Measurements from ENCODE around the gene ASS1.

ASS1 gene

GRCh38 chr9:130488621-130489330 lies 44.0 kb downstream of the ASS1 start:
- TF ChIP-seq POLR2A (IDR thresholded peaks at IDR 0.05; ENCODE audit: low read depth, low read length) = no peak
- no peak for TF ChIP-seq POU2F2 (IDR thresholded peaks at IDR 0.05; ENCODE audit: low read depth, low read length)
- no peak for TF ChIP-seq SPI1 (IDR thresholded peaks at IDR 0.05; ENCODE audit: low read depth, low read length)
- FAIRE-seq = no peak
- no peak for DNase-seq (ENCODE audit: insufficient read length, low spot score)

DNA sequence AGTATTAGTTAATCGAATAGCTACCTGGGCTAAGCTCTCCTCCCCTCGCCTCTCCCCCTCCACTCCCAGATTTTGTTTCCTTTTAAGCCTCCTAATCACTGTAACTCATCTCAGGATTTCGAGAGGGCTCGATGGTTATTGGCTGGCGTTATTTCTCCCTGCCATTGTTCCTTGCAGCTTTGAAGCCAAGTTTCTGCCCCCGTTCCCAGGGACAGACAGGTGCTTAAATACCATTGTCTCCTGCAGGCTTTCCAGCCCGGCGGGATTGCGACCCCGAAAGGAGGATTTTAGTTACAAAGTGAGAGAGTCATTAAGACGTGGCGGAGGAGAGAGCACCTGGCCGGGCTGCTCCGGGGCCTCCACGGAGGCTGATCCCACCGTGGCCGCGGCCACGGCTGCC lies 46.2 kb downstream of the ASS1 start:
- DNase-seq (ENCODE audit: insufficient read length, low spot score) (no peak), FAIRE-seq (no peak)
- TF ChIP-seq POLR2AphosphoS5 (IDR thresholded peaks at IDR 0.05; ENCODE audit: low read depth, low read length) (no peak), POU2F2 (IDR thresholded peaks at IDR 0.05; ENCODE audit: low read depth, low read length) (no peak), PAX5 (IDR thresholded peaks at IDR 0.05; ENCODE audit: insufficient read depth, low read length, severe bottlenecking) (no peak), POLR2A (IDR thresholded peaks at IDR 0.05; ENCODE audit: low read depth, low read length) (no peak), TAF1 (IDR thresholded peaks at IDR 0.05; ENCODE audit: low read depth, low read length) (no peak), SPI1 (IDR thresholded peaks at IDR 0.05; ENCODE audit: low read depth, low read length) (no peak)

DNA sequence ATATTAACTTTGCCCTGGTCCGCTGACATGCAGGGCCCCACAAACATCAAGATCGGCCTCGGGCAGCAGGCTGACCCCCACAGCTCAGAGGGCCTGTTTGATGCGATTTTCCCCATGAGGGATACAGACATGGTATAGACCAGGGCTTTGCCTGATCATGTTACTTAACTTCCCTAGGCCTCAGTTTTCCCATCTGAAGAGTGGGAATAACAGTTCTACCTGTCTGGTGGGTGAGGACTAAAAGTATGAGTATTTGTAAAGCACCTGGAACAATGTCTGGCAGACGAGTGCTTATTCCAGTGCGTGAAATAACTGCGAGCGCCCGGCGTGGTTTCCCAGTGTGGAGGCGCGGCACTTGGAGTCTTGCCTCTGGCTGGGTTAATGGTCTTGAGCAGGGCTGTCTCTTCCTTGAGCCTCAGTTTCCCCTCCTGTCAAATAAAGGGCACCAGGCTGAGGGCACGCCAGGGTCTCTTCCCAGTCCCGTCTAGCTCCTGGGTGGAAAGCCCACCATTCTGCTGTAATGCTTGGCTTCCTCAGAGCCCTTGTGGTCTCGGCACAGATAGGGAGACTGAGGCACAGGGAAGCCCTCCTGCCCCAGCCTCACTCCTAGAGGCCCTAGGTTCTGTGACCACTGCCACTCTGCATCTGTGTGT lies 47.2 kb downstream of the ASS1 start:
- FAIRE-seq (no peak), DNase-seq (ENCODE audit: insufficient read length, low spot score) (no peak)
- no peak for TF ChIP-seq POLR2AphosphoS5 (IDR thresholded peaks at IDR 0.05; ENCODE audit: low read depth, low read length)
- no peak for TF ChIP-seq POLR2A (IDR thresholded peaks at IDR 0.05; ENCODE audit: low read depth, low read length)
- TF ChIP-seq POU2F2 (IDR thresholded peaks at IDR 0.05; ENCODE audit: low read depth, low read length) = no peak
- no peak for TF ChIP-seq SPI1 (IDR thresholded peaks at IDR 0.05; ENCODE audit: low read depth, low read length)
- no peak for TF ChIP-seq TAF1 (IDR thresholded peaks at IDR 0.05; ENCODE audit: low read depth, low read length)
- no peak for TF ChIP-seq PAX5 (IDR thresholded peaks at IDR 0.05; ENCODE audit: insufficient read depth, low read length, severe bottlenecking)

GRCh38 chr9:130493021-130493420 lies 48.3 kb downstream of the ASS1 start:
- DNase-seq (ENCODE audit: insufficient read length, low spot score) (no peak), FAIRE-seq (no peak)
- TF ChIP-seq TAF1 (IDR thresholded peaks at IDR 0.05; ENCODE audit: low read depth, low read length) (no peak), PAX5 (IDR thresholded peaks at IDR 0.05; ENCODE audit: insufficient read depth, low read length, severe bottlenecking) (no peak), POLR2A (IDR thresholded peaks at IDR 0.05; ENCODE audit: low read depth, low read length) (no peak), SPI1 (IDR thresholded peaks at IDR 0.05; ENCODE audit: low read depth, low read length) (no peak), POLR2AphosphoS5 (IDR thresholded peaks at IDR 0.05; ENCODE audit: low read depth, low read length) (no peak), POU2F2 (IDR thresholded peaks at IDR 0.05; ENCODE audit: low read depth, low read length) (no peak)

GRCh38 chr9:130493476-130493875 lies 48.7 kb downstream of the ASS1 start:
- DNase-seq (ENCODE audit: insufficient read length, low spot score) = no peak
- no peak for FAIRE-seq
- TF ChIP-seq TAF1 (IDR thresholded peaks at IDR 0.05; ENCODE audit: low read depth, low read length) (no peak), PAX5 (IDR thresholded peaks at IDR 0.05; ENCODE audit: insufficient read depth, low read length, severe bottlenecking) (no peak), SPI1 (IDR thresholded peaks at IDR 0.05; ENCODE audit: low read depth, low read length) (no peak), POLR2A (IDR thresholded peaks at IDR 0.05; ENCODE audit: low read depth, low read length) (no peak), POU2F2 (IDR thresholded peaks at IDR 0.05; ENCODE audit: low read depth, low read length) (no peak), POLR2AphosphoS5 (IDR thresholded peaks at IDR 0.05; ENCODE audit: low read depth, low read length) (no peak)

- FAIRE-seq = no peak
- TF ChIP-seq POLR2AphosphoS5 (IDR thresholded peaks at IDR 0.05; ENCODE audit: low read depth, low read length) = no peak
- TF ChIP-seq POU2F2 (IDR thresholded peaks at IDR 0.05; ENCODE audit: low read depth, low read length) = no peak
- no peak for TF ChIP-seq SPI1 (IDR thresholded peaks at IDR 0.05; ENCODE audit: low read depth, low read length)
- no peak for TF ChIP-seq TAF1 (IDR thresholded peaks at IDR 0.05; ENCODE audit: low read depth, low read length)
- TF ChIP-seq POLR2A (IDR thresholded peaks at IDR 0.05; ENCODE audit: low read depth, low read length) = no peak
- no peak for TF ChIP-seq PAX5 (IDR thresholded peaks at IDR 0.05; ENCODE audit: insufficient read depth, low read length, severe bottlenecking)
- DNase-seq (ENCODE audit: insufficient read length, low spot score) = no peak
Measured at GRCh38 chr9:130495067-130495466, 50.3 kb downstream of the ASS1 start.

DNA sequence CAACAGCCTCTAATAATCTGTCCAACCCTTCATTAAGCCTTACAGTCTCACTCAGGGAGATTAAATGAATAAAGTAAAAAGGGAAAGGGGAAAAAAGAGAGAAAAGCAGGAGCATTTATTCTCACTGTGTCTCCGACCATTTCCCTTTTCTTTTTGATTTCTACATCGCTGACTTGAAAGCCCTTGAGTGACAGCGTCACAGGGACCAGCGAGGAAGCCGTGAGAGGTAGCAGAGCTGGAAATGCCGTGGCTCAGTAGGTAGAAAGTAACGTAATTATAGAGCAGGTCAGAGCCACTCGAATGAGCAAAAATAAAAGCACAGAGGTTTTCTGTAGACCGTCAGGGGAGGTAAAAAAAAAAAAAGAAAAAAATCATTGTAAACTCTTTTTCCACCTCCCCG lies 52.4 kb downstream of the ASS1 start:
- TF ChIP-seq TAF1 (IDR thresholded peaks at IDR 0.05; ENCODE audit: low read depth, low read length) = no peak
- no peak for TF ChIP-seq SPI1 (IDR thresholded peaks at IDR 0.05; ENCODE audit: low read depth, low read length)
- TF ChIP-seq POLR2AphosphoS5 (IDR thresholded peaks at IDR 0.05; ENCODE audit: low read depth, low read length) = no peak
- no peak for TF ChIP-seq PAX5 (IDR thresholded peaks at IDR 0.05; ENCODE audit: insufficient read depth, low read length, severe bottlenecking)
- TF ChIP-seq POU2F2 (IDR thresholded peaks at IDR 0.05; ENCODE audit: low read depth, low read length) = no peak
- TF ChIP-seq POLR2A (IDR thresholded peaks at IDR 0.05; ENCODE audit: low read depth, low read length) = no peak
- FAIRE-seq (no peak), DNase-seq (ENCODE audit: insufficient read length, low spot score) (no peak)

DNA sequence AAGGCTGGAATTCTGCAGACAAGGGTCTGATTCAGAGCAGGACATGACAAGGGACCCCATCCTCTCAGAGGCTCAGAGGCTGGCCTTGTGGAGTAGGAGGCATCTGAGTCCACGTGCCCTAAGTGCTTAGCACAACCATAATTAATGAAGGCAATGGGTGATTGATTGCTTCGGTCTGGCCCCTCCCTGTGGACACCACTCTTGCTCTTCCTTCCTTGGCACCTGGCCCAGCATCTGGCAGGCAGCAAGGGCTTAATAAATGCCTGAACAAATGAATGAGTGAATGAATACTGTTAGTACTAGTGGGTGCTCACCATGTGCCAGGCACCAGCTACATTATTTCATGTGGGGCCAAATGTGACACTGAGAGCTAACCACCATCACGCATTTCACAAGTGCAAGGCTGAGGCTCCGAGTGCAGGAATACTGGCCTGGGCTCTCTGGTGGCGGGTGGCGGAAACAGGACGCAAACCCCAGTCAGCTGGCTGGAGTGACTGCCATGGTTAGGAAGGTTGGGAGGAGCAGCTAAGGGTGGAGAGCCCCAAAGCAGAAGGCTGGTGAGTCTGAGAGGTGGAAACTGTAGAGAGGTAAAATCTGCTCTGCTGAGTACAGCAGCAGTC lies 53.6 kb downstream of the ASS1 start:
- no peak for TF ChIP-seq PAX5 (IDR thresholded peaks at IDR 0.05; ENCODE audit: insufficient read depth, low read length, severe bottlenecking)
- no peak for FAIRE-seq

DNA sequence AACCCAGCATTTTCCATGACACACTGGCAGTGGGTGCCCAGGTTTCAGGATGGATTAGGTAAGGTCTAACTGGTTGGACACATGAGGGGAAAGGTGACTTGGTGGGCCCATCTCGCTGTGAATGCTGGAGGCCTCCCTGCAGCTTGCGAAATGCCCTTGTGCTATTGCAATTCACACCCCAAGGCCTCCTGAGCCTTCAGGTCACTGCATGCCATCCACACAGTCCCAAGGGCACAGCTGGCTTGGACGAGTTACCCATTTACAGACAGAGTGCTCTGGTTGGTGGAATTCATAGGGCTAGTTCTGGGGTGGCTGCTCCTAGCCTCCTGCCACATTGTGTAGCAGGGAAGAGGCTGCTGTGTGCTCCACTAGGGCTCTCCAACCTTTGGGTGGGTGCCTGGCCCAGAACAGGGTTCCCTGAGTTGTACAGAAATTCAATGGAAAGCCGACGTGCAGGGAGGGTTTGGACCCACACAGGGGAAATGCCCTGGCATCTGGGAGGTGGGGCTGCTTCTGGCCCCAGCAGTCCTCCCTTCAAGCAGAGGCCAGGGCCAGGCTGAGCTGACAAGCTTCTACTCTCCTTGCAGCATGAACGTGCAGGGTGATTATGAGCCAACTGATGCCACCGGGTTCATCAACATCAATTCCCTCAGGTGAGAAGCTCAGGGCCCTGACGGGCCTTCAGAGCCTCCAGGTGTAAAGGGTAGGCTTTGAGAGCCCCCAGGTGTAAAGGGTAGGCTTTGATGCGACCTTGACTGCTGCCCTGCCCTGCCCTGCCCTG lies 54.3 kb downstream of the ASS1 start:
- FAIRE-seq (no peak), DNase-seq (ENCODE audit: insufficient read length, low spot score) (no peak)
- TF ChIP-seq TAF1 (IDR thresholded peaks at IDR 0.05; ENCODE audit: low read depth, low read length) = no peak
- no peak for TF ChIP-seq POLR2A (IDR thresholded peaks at IDR 0.05; ENCODE audit: low read depth, low read length)
- TF ChIP-seq PAX5 (IDR thresholded peaks at IDR 0.05; ENCODE audit: insufficient read depth, low read length, severe bottlenecking) = no peak
- TF ChIP-seq POU2F2 (IDR thresholded peaks at IDR 0.05; ENCODE audit: low read depth, low read length) = no peak
- no peak for TF ChIP-seq POLR2AphosphoS5 (IDR thresholded peaks at IDR 0.05; ENCODE audit: low read depth, low read length)

More for the DNA sequence above, 53.6 kb downstream of the ASS1 start:
- DNase-seq (ENCODE audit: insufficient read length, low spot score) = no peak
